Panc1 (cell line): ENCODE data around the gene CHCHD10. TPM values are rescaled to one million over a fixed set of nuclear protein-coding genes. Genes with fewer than 3 reads are reported as not detected.

ENCODE experiments used
- ATAC-seq: fragments of 200-7000 bp; cut with Tn5 transposase; 2 replicates; pipeline ENCODE4 v1.9.1; 2020; ENCODE audit warnings: mild to moderate bottlenecking, moderate library complexity
- BruUV-seq: library from RNA; stranded (reverse); fragments of 400-500 nt; replicated peaks from 2 replicates; lab custom pipeline; 2021; lab: Mats Ljungman, UMichigan
- CTCF ChIA-PET: fragments of 300-600 bp; sonication (Branson Sonifier 250); formaldehyde crosslinking; loops from one replicate; lab custom pipeline; 2022; ENCODE audit warnings: antibody characterized with exemption; lab: Charles Lee
- POLR2A ChIA-PET: fragments of 300-600 bp; sonication (Branson Sonifier 250); formaldehyde crosslinking; loops from one replicate; lab custom pipeline; 2022; ENCODE audit warnings: antibody characterized with exemption; lab: Charles Lee
- DNase-seq: peaks from one replicate; pipeline ENCODE4 v3.0.0-alpha.2; 2010; ENCODE audit warnings: low read depth, low spot score
- H3K27ac ChIP-seq: 2 replicates; pipeline ENCODE4 v1.5.1; 2011; ENCODE audit warnings: mild to moderate bottlenecking, low read length, inconsistent platforms
- H3K27me3 ChIP-seq: fragments of 200-500 bp; sonication (Bioruptor generic); 2 replicates; pipeline ENCODE4 v1.6.0; 2014; ENCODE audit warnings: low read length, inconsistent platforms; ENCODE audit not compliant: control insufficient read depth, insufficient read depth
- H3K36me3 ChIP-seq: fragments of 200-500 bp; sonication (Bioruptor generic); 2 replicates; pipeline ENCODE4 v1.5.1; 2014; ENCODE audit warnings: inconsistent platforms, mild to moderate bottlenecking, low read length, moderate library complexity; ENCODE audit not compliant: control insufficient read depth, insufficient read depth
- H3K4me1 ChIP-seq: 2 replicates; pipeline ENCODE4 v1.5.1; 2011; ENCODE audit warnings: inconsistent platforms, mild to moderate bottlenecking, low read length, moderate library complexity; ENCODE audit not compliant: control insufficient read depth, insufficient read depth
- H3K4me3 ChIP-seq, 2 experiments: 2 replicates each; pipeline ENCODE4 v1.5.1; 2011 to 2012; ENCODE audit warnings: low read depth in 2 of 2, low read length in 2 of 2, mild to moderate bottlenecking in 2 of 2, inconsistent platforms in 1 of 2, moderate library complexity in 1 of 2
- H3K9me3 ChIP-seq: fragments of 200-500 bp; sonication (Bioruptor generic); 2 replicates; pipeline ENCODE4 v1.5.1; 2014; ENCODE audit warnings: low read depth, mild to moderate bottlenecking, inconsistent platforms, low read length, moderate library complexity; ENCODE audit not compliant: control insufficient read depth, insufficient read depth
- CTCF ChIP-seq: fragments of 450-650 bp; IDR thresholded peaks from 2 replicates; pipeline ENCODE4 v1.5.1; 2017; ENCODE audit warnings: mild to moderate bottlenecking
- POLR2AphosphoS5 ChIP-seq: IDR thresholded peaks from 2 replicates; pipeline ENCODE4 v1.6.1; 2012; ENCODE audit warnings: mild to moderate bottlenecking, low read depth, low read length, moderate library complexity
- REST ChIP-seq, 2 experiments: IDR thresholded peaks; 2 replicates each; pipeline ENCODE4 v1.6.1; 2011 to 2012; ENCODE audit warnings: low read depth in 2 of 2, control low read depth in 1 of 2, low read length in 1 of 2, mild to moderate bottlenecking in 1 of 2, moderate library complexity in 1 of 2; ENCODE audit not compliant: insufficient read depth in 1 of 2
- SIN3A ChIP-seq: IDR thresholded peaks from 2 replicates; pipeline ENCODE4 v1.6.1; 2012; ENCODE audit warnings: low read depth, mild to moderate bottlenecking, low read length, moderate library complexity, borderline replicate concordance; ENCODE audit not compliant: insufficient read depth
- TCF7L2 ChIP-seq: IDR thresholded peaks from 2 replicates; pipeline ENCODE4 v1.6.1; 2011; ENCODE audit warnings: mild to moderate bottlenecking, low read depth, low read length, inconsistent platforms
- in situ Hi-C: cut with HindIII; loops from 2 replicates; pipeline ENCODE4 v1.10.0; 2016; ENCODE audit warnings: low sequenced_read_pairs, low pct_unique_long_range_greater_than_20kb
- intact Hi-C: fragments of 100-400 bp; cut with micrococcal nuclease; formaldehyde crosslinking; loops from one replicate; pipeline ENCODE4 v1.10.0; 2022; ENCODE audit not compliant: unreplicated experiment
- total RNA-seq: library from RNA; stranded (reverse); gene quantifications from one replicate; pipeline ENCODE4 v1.2.1, GENCODE V29; 2021; ENCODE audit not compliant: unreplicated experiment

CHCHD10 gene
- total RNA-seq, 1 experiment from 2014 or later, result 84.4 TPM

GRCh38 chr22:23720855-23721254 lies 46.9 kb downstream of the CHCHD10 start:
- H3K9me3 ChIP-seq, result no peaks in the 10 kb centered on the region
- ATAC-seq (no peak), DNase-seq (no peak)
- no peaks in the 10 kb centered on the region; the same call in 1 of the 2 replicates for H3K36me3 ChIP-seq
- H3K4me3 ChIP-seq, result no peak overlapping the region
- POLR2A ChIA-PET, result no interaction called here
- no peak overlapping the region for H3K27ac ChIP-seq
- H3K27me3 ChIP-seq, result no peaks in the 10 kb centered on the region
- TF ChIP-seq SIN3A, result no peak
- no peak for TF ChIP-seq TCF7L2
- no peak for TF ChIP-seq REST (IDR thresholded peaks at IDR 0.05; ENCODE audit: insufficient read depth in 1 of 2, low read depth in 2 of 2, low read length in 1 of 2)
- no peak for TF ChIP-seq CTCF
- no peak for TF ChIP-seq POLR2AphosphoS5
- intact Hi-C loops (no loop called here), in situ Hi-C loops (no loop called here)
- BruUV-seq, result no TSS peak
- CTCF ChIA-PET, result no interaction called here
- no peaks in the 10 kb centered on the region for H3K4me1 ChIP-seq

GRCh38 chr22:23718371-23719165 lies 49.2 kb downstream of the CHCHD10 start:
- H3K36me3 ChIP-seq, result no peaks in the 10 kb centered on the region; the same call in none of the 2 replicates
- POLR2A ChIA-PET, result interaction anchor here (0.7 kb wide), 1 partner anchor 31 kb away, joined by 4 read pairs; no protein-coding TSS in a partner anchor
- no peaks in the 10 kb centered on the region for H3K9me3 ChIP-seq
- no peak overlapping the region for H3K4me3 ChIP-seq
- H3K4me1 ChIP-seq, result no peaks in the 10 kb centered on the region
- intact Hi-C loops (no loop called here), in situ Hi-C loops (no loop called here)
- H3K27ac ChIP-seq, result no peak overlapping the region
- TF ChIP-seq TCF7L2, result no peak
- TF ChIP-seq POLR2AphosphoS5, result no peak
- TF ChIP-seq REST (IDR thresholded peaks at IDR 0.05; ENCODE audit: insufficient read depth in 1 of 2, low read depth in 2 of 2, low read length in 1 of 2), result no peak
- no peak for TF ChIP-seq SIN3A
- TF ChIP-seq CTCF, result no peak
- H3K27me3 ChIP-seq, result no peaks in the 10 kb centered on the region
- DNase-seq (no peak), ATAC-seq (no peak)
- CTCF ChIA-PET, result no interaction called here
- no TSS peak for BruUV-seq
